DMS 273 (cell line): ENCODE results near the gene REM2.

Experiments used
- DNase-seq: peaks from one replicate; lab custom pipeline; 2025; ENCODE audit not compliant: unreplicated experiment; lab: John Stamatoyannopoulos, UW

REM2 gene

DNA sequence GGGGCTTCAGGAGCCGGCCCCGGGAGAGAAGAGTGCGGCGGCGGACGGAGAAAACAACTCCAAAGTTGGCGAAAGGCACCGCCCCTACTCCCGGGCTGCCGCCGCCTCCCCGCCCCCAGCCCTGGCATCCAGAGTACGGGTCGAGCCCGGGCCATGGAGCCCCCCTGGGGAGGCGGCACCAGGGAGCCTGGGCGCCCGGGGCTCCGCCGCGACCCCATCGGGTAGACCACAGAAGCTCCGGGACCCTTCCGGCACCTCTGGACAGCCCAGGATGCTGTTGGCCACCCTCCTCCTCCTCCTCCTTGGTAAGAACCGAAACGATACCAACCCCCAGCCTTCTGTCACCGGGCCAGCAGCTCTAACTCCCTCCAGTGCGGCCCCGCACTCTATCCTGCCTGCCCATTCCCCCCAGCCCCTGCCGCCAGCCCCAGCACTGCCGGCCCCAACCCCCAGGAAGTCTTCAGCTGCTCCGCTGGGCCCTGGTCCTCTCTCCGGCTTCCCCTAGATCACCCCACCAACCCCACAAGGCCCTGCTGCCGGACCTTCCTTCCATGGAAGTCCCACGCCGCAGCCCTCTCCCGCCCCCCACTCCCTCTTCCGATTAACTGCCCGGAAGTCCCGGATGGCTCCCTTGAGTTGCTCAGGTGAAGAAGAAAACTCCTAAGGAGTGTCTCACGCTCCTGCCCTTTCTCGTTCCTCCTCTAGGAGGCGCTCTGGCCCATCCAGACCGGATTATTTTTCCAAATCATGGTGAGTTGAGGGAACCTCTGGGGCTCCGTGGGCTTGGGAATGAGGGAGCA, 10.8 kb upstream of the REM2 start:
- peak; percentile 93 for DNase-seq

DNA sequence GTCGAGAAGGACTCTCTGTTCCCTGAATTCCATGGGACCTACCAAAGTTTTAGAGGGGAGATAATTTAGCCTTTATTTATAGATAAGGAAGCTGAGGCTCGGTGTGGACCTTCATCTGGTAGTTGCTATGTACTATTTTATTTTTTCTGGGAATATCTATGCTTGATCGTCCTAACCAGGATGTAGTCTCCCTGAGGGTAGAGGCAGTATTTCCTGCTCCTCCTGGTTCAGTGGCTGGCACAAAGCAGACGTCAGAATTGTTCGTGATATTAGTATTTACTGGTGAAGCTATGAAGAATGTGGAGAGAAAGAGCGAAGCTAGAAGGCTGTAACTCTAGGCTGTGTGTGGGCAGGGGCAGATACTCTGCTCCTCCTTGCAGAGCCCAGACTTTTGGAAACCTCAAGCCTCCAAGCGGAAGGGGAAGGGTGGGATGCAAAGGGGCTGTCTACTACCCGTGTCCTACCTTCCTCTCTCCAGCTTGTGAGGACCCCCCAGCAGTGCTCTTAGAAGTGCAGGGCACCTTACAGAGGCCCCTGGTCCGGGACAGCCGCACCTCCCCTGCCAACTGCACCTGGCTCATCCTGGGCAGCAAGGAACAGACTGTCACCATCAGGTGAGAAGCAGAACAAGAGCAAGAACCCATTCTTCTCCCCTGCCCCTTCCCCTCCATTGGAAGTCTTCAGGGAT, 10.0 kb upstream of the REM2 start:
- DNase-seq: no peak

DNA sequence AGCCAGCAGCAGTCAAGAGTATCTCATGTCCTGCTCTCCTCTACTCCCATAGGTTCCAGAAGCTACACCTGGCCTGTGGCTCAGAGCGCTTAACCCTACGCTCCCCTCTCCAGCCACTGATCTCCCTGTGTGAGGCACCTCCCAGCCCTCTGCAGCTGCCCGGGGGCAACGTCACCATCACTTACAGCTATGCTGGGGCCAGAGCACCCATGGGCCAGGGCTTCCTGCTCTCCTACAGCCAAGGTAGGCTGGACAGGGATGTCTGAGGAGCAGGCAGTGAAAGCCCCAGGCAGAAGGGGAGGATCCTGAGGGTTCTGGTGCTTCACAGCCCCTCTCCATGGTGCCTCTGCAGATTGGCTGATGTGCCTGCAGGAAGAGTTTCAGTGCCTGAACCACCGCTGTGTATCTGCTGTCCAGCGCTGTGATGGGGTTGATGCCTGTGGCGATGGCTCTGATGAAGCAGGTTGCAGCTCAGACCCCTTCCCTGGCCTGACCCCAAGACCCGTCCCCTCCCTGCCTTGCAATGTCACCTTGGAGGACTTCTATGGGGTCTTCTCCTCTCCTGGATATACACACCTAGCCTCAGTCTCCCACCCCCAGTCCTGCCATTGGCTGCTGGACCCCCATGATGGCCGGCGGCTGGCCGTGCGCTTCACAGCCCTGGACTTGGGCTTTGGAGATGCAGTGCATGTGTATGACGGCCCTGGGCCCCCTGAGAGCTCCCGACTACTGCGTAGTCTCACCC, 7.8 kb upstream of the REM2 start:
- DNase-seq: no peak

DNA sequence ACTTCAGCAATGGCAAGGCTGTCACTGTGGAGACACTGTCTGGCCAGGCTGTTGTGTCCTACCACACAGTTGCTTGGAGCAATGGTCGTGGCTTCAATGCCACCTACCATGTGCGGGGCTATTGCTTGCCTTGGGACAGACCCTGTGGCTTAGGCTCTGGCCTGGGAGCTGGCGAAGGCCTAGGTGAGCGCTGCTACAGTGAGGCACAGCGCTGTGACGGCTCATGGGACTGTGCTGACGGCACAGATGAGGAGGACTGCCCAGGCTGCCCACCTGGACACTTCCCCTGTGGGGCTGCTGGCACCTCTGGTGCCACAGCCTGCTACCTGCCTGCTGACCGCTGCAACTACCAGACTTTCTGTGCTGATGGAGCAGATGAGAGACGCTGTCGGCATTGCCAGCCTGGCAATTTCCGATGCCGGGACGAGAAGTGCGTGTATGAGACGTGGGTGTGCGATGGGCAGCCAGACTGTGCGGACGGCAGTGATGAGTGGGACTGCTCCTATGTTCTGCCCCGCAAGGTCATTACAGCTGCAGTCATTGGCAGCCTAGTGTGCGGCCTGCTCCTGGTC, 7.2 kb upstream of the REM2 start:
- DNase-seq: no peak

DNA sequence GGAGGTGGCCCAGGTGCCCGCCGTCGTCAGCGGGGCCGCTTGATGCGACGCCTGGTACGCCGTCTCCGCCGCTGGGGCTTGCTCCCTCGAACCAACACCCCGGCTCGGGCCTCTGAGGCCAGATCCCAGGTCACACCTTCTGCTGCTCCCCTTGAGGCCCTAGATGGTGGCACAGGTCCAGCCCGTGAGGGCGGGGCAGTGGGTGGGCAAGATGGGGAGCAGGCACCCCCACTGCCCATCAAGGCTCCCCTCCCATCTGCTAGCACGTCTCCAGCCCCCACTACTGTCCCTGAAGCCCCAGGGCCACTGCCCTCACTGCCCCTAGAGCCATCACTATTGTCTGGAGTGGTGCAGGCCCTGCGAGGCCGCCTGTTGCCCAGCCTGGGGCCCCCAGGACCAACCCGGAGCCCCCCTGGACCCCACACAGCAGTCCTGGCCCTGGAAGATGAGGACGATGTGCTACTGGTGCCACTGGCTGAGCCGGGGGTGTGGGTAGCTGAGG, 6.0 kb upstream of the REM2 start:
- DNase-seq: no peak

DNA sequence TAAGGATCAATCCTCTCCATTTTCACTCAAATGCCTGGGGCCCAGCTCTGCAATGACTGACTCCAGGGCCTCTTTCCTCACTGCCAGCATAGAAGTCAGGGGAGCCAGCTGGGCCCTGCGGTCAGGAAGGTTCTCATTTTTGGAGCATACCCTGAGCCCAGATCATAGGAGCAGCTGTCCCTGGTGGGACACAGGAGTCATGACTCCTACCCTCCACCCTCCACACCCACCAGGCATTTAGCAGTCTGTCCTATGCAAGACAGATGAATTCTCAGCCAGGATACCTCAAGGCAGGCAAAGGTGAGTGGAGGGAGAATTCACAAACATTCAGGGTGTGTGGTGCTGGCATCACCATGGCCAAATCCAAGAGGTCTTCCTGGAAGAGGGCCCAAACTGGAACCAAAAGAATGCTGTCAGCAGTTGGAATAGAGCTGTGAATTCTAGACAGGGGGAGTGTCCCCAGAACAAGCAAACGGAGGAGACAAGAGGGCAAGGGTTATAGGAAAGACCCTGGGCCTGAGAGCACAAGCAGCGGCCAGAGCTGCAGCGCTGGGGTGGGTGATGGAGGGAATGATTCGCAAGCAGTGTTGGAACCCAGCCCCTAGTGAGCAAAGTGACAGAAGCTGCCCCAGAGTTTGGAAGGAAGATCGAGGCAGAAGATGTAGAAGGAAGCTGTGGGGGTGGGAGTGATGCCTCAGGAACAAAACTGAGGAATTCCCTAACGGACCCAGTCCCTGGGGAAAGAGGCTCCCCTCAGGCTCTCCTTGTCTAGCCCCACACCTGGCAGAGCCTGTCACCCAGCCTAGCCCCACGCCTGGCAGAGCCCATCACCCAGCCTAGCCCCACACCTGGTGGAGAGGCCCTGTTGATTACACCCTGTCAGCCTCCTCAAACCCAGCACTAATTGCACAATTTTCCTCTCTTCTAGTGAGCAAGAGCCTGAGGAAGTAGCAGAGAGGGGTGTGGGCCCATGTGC, 4.5 kb upstream of the REM2 start:
- DNase-seq: no peak

DNA sequence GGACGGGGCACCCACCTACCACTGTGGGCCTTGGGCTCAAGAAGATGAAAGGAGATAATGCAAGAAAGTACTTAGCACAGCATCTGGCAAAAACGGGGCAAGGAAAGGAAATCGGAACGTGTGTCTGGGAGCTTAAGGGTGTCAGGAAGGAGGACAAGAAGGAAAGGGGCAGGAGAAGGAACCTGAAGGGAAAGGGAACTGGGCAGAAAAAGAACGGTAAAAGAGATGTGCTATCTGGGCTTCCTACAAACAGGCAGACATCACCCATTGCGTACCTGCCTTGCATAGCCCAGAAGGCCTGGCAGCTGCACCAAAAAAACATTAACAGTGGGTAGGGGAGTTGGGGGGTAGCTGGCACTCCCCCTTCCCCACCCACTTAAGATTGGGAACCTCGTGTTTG, 958 bp upstream of the REM2 start:
- no peak for DNase-seq

DNA sequence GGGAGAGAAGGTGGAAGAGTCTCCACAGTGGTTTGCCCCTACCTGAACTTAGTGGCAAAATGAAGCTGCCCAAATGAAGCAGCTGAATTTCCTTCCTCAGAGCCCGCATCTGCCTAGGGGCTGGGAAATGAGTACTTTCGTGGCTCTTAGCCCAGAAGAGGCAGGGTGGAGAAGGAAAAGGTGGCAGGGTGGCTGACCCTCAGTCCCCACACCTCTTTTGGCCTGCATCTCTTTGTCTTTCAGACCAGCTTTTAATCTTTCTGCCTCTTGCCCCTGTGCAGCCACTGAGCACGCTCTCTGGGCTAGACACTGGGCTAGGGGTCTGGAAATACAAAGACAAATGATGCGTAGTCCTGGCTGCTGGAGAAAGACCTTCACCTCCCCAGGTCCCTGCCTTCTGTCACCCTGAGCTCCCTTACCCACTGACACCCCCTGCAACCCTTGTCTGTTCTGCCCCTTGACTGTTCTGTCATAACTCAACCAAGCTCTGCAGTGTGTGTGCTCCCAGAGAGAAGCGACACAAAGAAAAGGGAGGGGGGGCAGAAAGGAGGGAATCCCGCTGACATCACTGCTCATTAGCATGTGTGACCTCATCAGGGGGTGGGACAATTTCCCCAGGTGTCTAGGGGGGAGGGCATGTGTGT, 371 bp upstream of the REM2 start:
- peak; percentile 66 for DNase-seq

DNA sequence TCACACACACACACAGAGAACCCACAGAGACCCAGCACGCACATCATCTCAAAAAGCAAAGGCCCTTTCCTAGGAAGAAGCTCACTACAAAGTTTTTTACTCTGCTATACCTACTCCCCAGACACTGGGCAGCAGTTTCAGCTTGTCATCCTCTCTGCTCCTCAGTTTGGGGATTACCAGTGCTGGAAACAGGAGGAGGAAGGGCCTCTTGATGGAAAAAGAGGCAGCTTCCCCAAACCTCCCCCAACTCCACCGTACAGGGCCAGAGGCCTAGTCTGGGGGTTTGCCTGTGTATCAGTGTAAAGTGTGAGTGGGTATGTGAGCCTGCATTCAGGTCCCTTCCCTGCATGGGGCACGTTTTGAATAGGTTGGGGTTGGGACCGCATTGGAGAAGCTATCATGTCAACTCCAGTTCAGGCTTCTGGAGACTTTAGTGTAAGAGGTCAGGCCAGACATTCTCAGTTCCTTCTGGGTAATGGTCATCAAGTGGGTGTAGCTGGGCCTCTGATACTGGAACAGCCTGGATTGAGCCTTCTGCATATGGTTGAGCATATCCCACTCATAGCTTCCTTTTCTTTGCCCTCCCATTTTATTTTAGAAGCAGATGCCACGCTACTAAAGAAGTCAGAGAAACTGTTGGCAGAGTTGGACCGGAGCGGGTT, 1.2 kb downstream of the REM2 start:
- DNase-seq: no peak

DNA sequence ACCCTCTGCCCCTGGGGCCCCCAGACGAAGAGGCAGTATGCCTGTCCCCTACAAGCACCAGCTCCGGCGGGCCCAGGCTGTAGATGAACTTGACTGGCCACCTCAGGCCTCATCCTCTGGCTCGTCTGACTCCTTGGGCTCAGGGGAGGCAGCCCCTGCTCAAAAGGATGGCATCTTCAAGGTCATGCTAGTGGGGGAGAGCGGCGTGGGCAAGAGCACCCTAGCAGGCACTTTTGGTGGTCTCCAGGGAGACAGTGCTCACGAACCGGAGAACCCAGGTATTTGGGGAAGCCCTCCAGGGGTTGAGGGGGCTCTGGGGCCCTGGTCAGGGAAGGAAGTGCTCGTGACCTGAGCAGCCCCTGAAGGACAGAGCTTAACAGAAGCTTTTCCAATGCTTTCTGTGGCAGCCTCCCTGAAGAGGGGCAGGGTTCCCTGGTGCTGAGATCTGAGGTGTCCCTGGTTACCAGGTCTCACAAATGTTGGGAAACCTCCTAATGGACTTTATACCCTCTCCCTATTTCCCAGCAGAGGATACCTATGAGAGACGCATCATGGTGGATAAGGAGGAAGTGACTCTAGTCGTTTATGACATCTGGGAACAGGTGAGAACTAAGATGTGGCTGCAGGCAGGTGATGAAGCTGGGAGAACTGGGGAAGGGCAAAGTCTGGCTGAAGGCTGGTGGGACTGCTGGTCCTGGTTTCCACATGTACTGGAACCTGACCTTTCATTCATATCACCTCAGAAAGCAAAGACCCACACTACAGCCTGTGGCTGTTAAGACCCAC, 1.9 kb downstream of the REM2 start:
- DNase-seq: no peak

DNA sequence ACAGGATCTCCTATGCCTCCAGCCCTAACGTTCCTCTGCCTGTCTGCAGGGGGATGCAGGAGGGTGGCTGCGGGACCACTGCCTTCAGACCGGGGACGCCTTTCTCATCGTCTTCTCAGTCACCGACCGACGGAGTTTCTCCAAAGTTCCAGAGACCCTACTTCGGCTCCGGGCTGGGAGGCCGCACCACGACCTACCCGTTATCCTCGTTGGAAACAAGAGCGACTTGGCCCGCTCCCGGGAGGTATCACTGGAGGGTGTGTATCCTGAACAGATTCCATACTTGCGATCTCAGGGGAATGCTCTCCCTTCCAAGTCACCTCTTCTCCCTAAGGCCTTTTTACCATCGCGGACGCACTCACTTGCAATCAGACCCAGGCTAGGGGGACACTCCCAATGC, 3.0 kb downstream of the REM2 start:
- no peak for DNase-seq

DNA sequence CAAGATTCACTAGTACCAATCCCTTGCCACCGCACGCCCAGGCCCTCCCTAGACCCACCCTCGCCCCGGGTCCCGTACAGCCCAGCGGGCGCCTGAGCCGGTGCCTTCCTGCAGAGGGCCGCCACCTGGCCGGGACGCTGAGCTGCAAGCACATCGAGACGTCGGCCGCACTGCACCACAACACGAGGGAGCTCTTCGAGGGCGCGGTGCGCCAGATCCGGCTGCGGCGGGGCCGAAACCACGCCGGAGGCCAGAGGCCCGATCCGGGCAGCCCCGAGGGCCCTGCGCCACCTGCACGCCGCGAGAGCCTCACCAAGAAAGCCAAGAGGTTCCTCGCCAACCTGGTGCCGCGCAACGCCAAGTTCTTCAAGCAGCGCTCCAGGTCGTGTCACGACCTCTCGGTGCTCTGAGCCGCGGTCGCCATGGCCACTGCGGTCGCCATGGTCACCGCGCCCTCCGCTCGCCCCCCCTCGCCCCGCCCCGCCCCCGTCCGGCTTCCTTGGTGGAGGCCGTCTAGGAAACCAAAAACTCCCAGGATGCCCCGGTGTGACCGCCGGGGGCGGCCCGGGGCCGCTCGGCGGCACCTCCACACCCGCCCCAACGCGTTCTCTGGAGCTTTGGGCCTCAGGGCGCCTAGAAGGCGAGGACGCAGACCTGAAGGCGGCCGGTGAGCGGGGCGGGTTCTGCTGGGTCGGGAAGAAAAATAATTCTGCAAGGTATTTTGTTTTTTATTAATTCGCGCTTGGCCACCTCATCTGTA, 3.7 kb downstream of the REM2 start:
- peak; percentile 72 for DNase-seq

DNA sequence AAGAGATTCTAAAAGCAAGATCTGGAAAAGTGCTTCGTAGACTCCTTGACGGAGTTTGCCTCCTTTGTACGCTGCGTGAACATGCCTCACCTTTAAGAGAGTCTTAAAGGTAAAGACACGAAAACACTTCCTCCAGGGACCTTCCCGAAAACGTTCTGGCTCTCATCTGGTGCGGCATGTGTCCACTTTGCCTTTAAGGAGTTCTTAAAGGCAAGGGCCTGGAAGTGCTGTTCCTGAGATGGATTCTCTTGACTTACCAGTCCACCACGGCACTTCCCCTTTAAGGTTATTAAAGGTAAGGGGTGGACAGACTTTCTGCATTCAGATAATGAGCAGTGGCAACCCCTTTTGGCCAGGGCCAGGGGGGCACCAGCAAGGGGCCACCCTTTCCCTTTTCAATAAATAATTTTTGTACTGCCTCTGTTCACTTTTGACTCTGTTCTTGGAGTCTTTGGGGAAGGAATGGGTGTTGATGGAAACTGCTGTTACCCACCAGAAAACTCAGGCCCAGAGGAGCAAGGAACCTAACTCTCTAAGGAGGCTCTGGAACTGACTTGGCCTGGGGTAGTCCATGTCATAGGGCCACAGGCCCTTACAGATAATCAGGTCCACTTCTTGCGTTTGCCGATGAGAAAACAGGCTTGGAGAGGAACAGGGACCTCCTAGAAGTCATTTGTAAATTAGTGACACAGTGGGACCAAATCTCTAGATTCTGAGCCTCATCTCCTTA, 4.4 kb downstream of the REM2 start:
- peak; percentile 91 for DNase-seq

DNA sequence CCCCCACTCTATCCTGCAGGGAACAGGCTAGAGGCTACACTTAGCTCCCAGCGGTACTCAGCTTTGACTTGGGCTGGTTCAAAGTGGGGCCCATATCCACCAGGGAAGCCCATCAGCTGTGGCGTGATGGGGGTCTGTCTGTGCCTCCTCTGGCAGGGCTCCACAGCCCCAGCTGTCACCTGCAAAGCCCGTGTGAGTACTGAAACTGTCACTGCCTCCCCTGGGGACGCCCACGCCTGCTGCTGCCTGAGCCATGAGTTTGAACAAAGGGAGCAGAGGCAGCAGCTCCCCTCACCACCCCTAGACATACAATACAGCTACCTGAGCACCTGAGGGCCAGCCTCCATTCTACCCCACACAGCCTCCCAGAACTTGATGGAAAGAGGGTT, 5.0 kb downstream of the REM2 start:
- no peak for DNase-seq

DNA sequence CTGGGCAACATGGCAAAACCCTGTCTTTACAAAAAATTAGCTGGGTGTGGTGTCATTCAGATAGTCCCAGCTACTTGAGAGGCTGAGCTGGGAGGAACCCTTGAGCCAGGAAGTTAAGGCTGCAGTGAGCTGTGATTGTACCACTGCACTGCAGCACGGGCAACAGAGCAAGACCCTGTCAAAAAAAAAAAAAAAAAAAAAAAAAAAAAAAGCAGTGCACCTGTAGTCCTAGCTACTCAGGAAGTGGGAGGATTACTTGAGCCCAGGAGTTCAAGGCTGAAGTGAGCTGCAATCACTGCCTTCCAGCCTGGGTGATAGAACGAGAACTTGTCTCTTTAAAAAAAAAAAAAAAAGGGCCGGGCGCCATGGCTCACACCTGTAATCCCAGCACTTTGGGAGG, 5.6 kb downstream of the REM2 start:
- DNase-seq: no peak

DNA sequence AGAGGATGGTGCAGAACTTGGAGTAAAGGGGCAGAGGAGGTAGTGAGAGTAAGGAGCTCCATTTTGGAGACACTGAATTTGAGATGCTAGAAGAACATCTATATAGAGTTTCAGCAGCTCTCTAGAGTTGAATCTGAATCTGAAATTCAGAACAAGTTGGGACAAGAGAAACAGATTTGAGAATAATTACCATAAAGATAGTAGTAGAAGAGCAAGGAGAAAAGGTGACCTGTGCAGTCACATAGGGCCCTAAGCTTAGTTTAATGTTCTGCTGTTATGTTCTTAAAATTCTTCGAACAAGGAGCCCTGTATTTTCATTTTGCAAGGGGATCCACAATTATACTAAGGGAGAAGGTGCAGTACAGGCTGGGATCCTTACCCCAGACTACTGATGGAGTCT, 7.4 kb downstream of the REM2 start:
- DNase-seq: peak; percentile 67

DNA sequence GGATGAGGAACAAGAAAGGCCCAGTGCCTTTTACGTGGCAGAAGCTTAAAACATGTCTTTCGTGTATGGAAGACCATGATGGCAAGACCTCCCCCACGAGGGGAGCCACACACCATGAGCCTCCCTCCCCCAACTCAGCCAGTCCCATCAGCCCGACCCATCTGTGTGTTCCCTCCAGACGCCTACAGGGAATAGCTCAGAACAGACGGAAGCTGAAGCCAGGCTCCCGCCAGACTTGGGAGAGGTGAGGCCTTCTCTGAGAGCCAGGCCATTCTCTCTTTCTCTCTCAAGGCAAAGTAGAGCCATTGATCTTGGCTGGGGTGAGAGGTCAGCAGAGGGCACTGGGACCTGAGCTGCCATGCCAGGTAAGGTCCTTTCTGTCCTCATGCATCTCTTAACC, 9.5 kb downstream of the REM2 start:
- peak; percentile 73 for DNase-seq
